H9 (cell line): Measurements from ENCODE around the gene PRPF6. TPM values are rescaled to one million over a fixed set of nuclear protein-coding genes. Genes with fewer than 3 reads are reported as not detected.

Experiments used
- DNase-seq: peaks from one replicate; pipeline ENCODE4 v3.0.0-alpha.2; 2017
- H2AFZ ChIP-seq: one replicate; pipeline ENCODE4 v1.6.1; 2013; ENCODE audit warnings: mild to moderate bottlenecking, low read length, control low read depth, moderate library complexity
- H2AK5ac ChIP-seq: 2 replicates; pipeline ENCODE4 v1.6.1; 2013; ENCODE audit warnings: low read length, control low read depth, mixed read lengths; ENCODE audit not compliant: insufficient read length
- H2BK120ac ChIP-seq: one replicate; pipeline ENCODE4 v1.6.1; 2013; ENCODE audit warnings: low read depth, mild to moderate bottlenecking, low read length, control low read depth, inconsistent platforms; ENCODE audit not compliant: poor library complexity, severe bottlenecking
- H2BK12ac ChIP-seq: 2 replicates; pipeline ENCODE4 v1.6.1; 2013; ENCODE audit warnings: low read length, control low read depth, mixed read lengths, low read depth; ENCODE audit not compliant: insufficient read length
- H2BK15ac ChIP-seq: 2 replicates; pipeline ENCODE4 v1.6.1; 2013; ENCODE audit warnings: low read depth, low read length, control low read depth
- H2BK20ac ChIP-seq: one replicate; pipeline ENCODE4 v1.6.1; 2013; ENCODE audit warnings: low read depth, mild to moderate bottlenecking, low read length, control low read depth, inconsistent platforms; ENCODE audit not compliant: poor library complexity, severe bottlenecking
- H2BK5ac ChIP-seq: 2 replicates; pipeline ENCODE4 v1.6.1; 2013; ENCODE audit warnings: low read length, control low read depth, mixed read lengths; ENCODE audit not compliant: insufficient read length
- H3K14ac ChIP-seq: 2 replicates; pipeline ENCODE4 v1.6.1; 2013; ENCODE audit warnings: low read length, control low read depth; ENCODE audit not compliant: insufficient read depth
- H3K18ac ChIP-seq: 2 replicates; pipeline ENCODE4 v1.6.1; 2013; ENCODE audit warnings: low read depth, mild to moderate bottlenecking, mixed read lengths, low read length, control low read depth; ENCODE audit not compliant: insufficient read length
- H3K23ac ChIP-seq: 2 replicates; pipeline ENCODE4 v1.6.1; 2013; ENCODE audit warnings: low read length, control low read depth, mixed read lengths, low read depth; ENCODE audit not compliant: insufficient read length
- H3K23me2 ChIP-seq: 2 replicates; pipeline ENCODE4 v1.6.1; 2013; ENCODE audit warnings: low read depth, mild to moderate bottlenecking, mixed read lengths, low read length, control low read depth; ENCODE audit not compliant: insufficient read length, poor library complexity, severe bottlenecking
- H3K27ac ChIP-seq: 2 replicates; pipeline ENCODE4 v1.5.1; 2013; ENCODE audit warnings: low read length, control low read depth, mixed read lengths, low read depth; ENCODE audit not compliant: insufficient read length
- H3K27me3 ChIP-seq: 2 replicates; pipeline ENCODE4 v1.6.1; 2013; ENCODE audit warnings: low read length, control low read depth, inconsistent platforms; ENCODE audit not compliant: insufficient read depth
- H3K4ac ChIP-seq: 2 replicates; pipeline ENCODE4 v1.6.1; 2013; ENCODE audit warnings: low read depth, mild to moderate bottlenecking, control low read depth, inconsistent platforms, low read length, moderate library complexity
- H3K4me1 ChIP-seq: 2 replicates; pipeline ENCODE4 v1.6.1; 2013; ENCODE audit warnings: low read length, control low read depth, inconsistent platforms; ENCODE audit not compliant: insufficient read depth
- H3K4me2 ChIP-seq: 2 replicates; pipeline ENCODE4 v1.6.1; 2013; ENCODE audit warnings: low read length, control low read depth, mixed read lengths; ENCODE audit not compliant: insufficient read length, insufficient read depth
- H3K56ac ChIP-seq: 2 replicates; pipeline ENCODE4 v1.6.1; 2013; ENCODE audit warnings: low read depth, mild to moderate bottlenecking, mixed read lengths, low read length, control low read depth; ENCODE audit not compliant: insufficient read length
- H3K79me1 ChIP-seq: 2 replicates; pipeline ENCODE4 v1.6.1; 2013; ENCODE audit warnings: low read depth, mild to moderate bottlenecking, moderate library complexity, low read length, control low read depth, inconsistent platforms; ENCODE audit not compliant: insufficient read depth, poor library complexity, severe bottlenecking
- H3K79me2 ChIP-seq: 2 replicates; pipeline ENCODE4 v1.6.1; 2013; ENCODE audit warnings: low read length, control low read depth, inconsistent platforms; ENCODE audit not compliant: insufficient read depth
- H3K9ac ChIP-seq: 2 replicates; pipeline ENCODE4 v1.6.1; 2013; ENCODE audit warnings: low read length, control low read depth, mixed read lengths; ENCODE audit not compliant: insufficient read length; ENCODE audit errors: extremely low read depth
- H3K9me3 ChIP-seq: one replicate; pipeline ENCODE4 v1.6.1; 2013; ENCODE audit warnings: low read depth, low read length, inconsistent platforms; ENCODE audit not compliant: control insufficient read depth
- H3T11ph ChIP-seq: one replicate; pipeline ENCODE4 v1.6.1; 2013; ENCODE audit warnings: mild to moderate bottlenecking, low read length, control low read depth, inconsistent platforms
- H4K20me1 ChIP-seq: one replicate; pipeline ENCODE4 v1.6.1; 2013; ENCODE audit not compliant: control insufficient read depth, insufficient read length, insufficient read depth
- H4K5ac ChIP-seq: 2 replicates; pipeline ENCODE4 v1.6.1; 2013; ENCODE audit warnings: low read depth, mild to moderate bottlenecking, mixed read lengths, low read length, control low read depth; ENCODE audit not compliant: insufficient read length
- H4K8ac ChIP-seq: replicated peaks from 2 replicates; pipeline ENCODE4 v1.6.1; 2013; ENCODE audit warnings: low read length, control low read depth, mixed read lengths, low read depth; ENCODE audit not compliant: insufficient read length
- H4K91ac ChIP-seq: 2 replicates; pipeline ENCODE4 v1.6.1; 2013; ENCODE audit warnings: low read depth, mild to moderate bottlenecking, moderate library complexity, mixed read lengths, low read length, control low read depth; ENCODE audit not compliant: insufficient read length
- H3K27ac Mint-ChIP-seq, 3 experiments: 2 replicates in 2 of 3; 3 replicates in 1 of 3; pipeline ENCODE4 v1.8.0; 2020 to 2021; ENCODE audit warnings: mixed read lengths in 3 of 3, mild to moderate bottlenecking in 1 of 3, moderate library complexity in 1 of 3
- H3K27me3 Mint-ChIP-seq: 2 replicates; pipeline ENCODE4 v1.8.0; 2021; ENCODE audit warnings: low read depth, mild to moderate bottlenecking, moderate library complexity, mixed read lengths
- H3K36me3 Mint-ChIP-seq, 3 experiments: 2 replicates in 2 of 3; 3 replicates in 1 of 3; pipeline ENCODE4 v1.8.0; 2020 to 2021; ENCODE audit warnings: low read depth in 3 of 3, mixed read lengths in 3 of 3; ENCODE audit not compliant: insufficient read depth in 1 of 3
- H3K4me1 Mint-ChIP-seq, 2 experiments: 2 replicates each; pipeline ENCODE4 v1.8.0; 2020; ENCODE audit warnings: mixed read lengths in 2 of 2
- H3K4me3 Mint-ChIP-seq, 2 experiments: 2 replicates in 1 of 2; 3 replicates in 1 of 2; pipeline ENCODE4 v1.8.0; 2020 to 2021; ENCODE audit warnings: mild to moderate bottlenecking in 2 of 2, mixed read lengths in 2 of 2, moderate library complexity in 1 of 2
- H3K9me3 Mint-ChIP-seq, 2 experiments: 2 replicates in 1 of 2; 3 replicates in 1 of 2; pipeline ENCODE4 v1.8.0; 2020; ENCODE audit warnings: mild to moderate bottlenecking in 2 of 2, mixed read lengths in 2 of 2, moderate library complexity in 1 of 2
- WGBS: extraction: QIAGEN DNeasy Blood & Tissue Kit; methylation state at CpG from one replicate; pipeline ENCODE4 v1.1.7; 2013; ENCODE audit warnings: missing lambda C conversion rate, low lambda C conversion rate, mixed read lengths; ENCODE audit not compliant: insufficient read length; ENCODE audit errors: extremely low coverage; 5-methylcytosine and 5-hydroxymethylcytosine counted together
- total RNA-seq: library from RNA; stranded (reverse); gene quantifications from 2 replicates; pipeline ENCODE4 v1.2.1, GENCODE V29; 2021
- TF ChIP-seq, protein P1 (sequence below): fragments of 200-600 bp; sonication (generic); conservative IDR thresholded peaks from 3 replicates; pipeline ENCODE4 v1.8.0; 2021; ENCODE audit warnings: antibody characterized with exemption, mild to moderate bottlenecking

PRPF6 gene
- total RNA-seq, 1 experiment from 2014 or later = 87.9 TPM

DNA sequence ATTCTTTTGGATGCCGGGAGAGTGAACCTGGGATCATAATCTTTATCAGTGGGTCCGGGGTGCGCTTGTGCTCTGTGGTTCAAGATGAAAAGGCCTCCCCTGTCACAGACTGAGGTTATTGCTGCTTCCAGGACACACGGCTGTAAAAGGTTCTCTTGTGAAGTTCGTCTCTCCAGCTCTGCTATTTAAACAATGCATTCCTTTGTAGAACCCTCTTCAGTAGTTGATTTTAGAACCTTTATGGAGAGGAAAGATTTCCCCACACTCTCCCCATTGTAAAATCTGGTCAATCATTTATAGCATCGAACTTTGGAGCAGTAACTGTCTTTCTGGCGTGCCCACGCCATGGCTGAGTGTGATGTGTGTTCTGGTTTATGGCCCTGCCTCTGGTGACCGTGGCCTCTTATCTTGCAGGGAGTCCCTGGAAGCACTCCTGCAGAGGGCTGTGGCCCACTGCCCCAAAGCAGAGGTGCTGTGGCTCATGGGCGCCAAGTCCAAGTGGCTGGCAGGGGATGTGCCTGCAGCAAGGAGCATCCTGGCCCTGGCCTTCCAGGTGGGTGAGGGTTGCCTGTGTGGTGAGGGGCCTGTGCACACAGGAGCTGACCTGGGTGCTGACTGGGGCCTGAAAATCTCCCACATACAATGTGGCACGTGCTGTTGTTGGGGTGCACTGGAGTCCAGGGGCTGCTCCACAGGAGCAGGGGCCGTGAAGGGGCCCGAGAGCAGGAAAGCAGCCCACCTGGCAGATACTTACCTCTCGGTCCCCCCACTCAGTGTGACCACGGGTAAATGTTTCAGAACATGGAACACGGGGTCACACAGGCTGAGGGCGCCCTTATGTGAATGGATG lies 43.4 kb downstream of the PRPF6 start:
- Histone ChIP-seq H3K56ac (no peak overlapping the region), H3K9me3 (no peaks in the 10 kb centered on the region), H3K4me1 (no peaks in the 10 kb centered on the region), H3K18ac (no peak overlapping the region), H3K4me2 (no peak overlapping the region), H2BK120ac (no peak overlapping the region), H3K79me2 (no peaks in the 10 kb centered on the region), H3K14ac (no peak overlapping the region), H3T11ph (no peak overlapping the region), H2AFZ (no peak overlapping the region), H4K20me1 (no peaks in the 10 kb centered on the region), H3K23me2 (no peaks in the 10 kb centered on the region), H3K79me1 (no peaks in the 10 kb centered on the region), H3K4ac (no peak overlapping the region), H4K5ac (no peak overlapping the region), H3K27ac (no peak overlapping the region), H2BK12ac (no peak overlapping the region), H3K27me3 (no peaks in the 10 kb centered on the region), H3K23ac (no peak overlapping the region), H3K9ac (no peak overlapping the region), H2BK5ac (no peak overlapping the region), H4K8ac (no peak overlapping the region), H2BK15ac (no peak overlapping the region), H2AK5ac (no peak overlapping the region), H4K91ac (no peak overlapping the region), H2BK20ac (no peak overlapping the region)
- Mint-ChIP-seq H3K36me3 (peaks cover 39 to 85% (median 78%) of the 10 kb centered on the region in 3 experiments), H3K4me3 (no peak overlapping the region), H3K27ac (no peak overlapping the region; a peak in 1 of 7 replicates), H3K27me3 (no peaks in the 10 kb centered on the region), H3K4me1 (no peaks in the 10 kb centered on the region), H3K9me3 (no peaks in the 10 kb centered on the region; a peak in 1 of 5 replicates)
- DNase-seq = no peak
- WGBS = no CpG with 5 or more reads among the region's 17 CpGs
- TF ChIP-seq, protein P1, sequence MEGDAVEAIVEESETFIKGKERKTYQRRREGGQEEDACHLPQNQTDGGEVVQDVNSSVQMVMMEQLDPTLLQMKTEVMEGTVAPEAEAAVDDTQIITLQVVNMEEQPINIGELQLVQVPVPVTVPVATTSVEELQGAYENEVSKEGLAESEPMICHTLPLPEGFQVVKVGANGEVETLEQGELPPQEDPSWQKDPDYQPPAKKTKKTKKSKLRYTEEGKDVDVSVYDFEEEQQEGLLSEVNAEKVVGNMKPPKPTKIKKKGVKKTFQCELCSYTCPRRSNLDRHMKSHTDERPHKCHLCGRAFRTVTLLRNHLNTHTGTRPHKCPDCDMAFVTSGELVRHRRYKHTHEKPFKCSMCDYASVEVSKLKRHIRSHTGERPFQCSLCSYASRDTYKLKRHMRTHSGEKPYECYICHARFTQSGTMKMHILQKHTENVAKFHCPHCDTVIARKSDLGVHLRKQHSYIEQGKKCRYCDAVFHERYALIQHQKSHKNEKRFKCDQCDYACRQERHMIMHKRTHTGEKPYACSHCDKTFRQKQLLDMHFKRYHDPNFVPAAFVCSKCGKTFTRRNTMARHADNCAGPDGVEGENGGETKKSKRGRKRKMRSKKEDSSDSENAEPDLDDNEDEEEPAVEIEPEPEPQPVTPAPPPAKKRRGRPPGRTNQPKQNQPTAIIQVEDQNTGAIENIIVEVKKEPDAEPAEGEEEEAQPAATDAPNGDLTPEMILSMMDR = no peak
